ENCODE results near the gene ADRB2. TPM values are rescaled to one million over a fixed set of nuclear protein-coding genes. Genes with fewer than 3 reads are reported as not detected.

Gene ADRB2
- polyA plus RNA-seq, 2 of the 4 experiments (the other 2 are of a cell fraction): 0.18 to 0.34 TPM

DNA sequence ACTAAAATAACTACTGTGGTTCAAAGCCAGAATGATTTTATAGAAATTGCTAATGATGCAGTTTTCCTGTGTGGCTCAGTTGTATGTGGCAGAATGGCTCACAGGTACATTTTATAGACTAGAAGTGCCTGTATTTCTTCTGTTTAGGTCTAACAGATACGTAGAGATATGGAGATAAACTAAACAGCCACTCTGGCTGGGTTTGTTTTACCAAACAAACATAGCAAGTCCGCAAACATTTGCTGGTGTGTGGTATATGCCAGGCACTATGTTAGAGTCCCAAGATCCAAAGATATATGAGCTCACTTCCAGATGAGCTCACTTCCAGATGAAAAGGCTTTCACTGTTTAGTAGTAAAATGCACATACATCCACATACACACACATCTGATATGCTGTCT lies 24.4 kb downstream of the ADRB2 start:
- H3K4me3 ChIP-seq: no peak overlapping the region
- no peak overlapping the region for H3K27ac ChIP-seq
- H3K9me3 ChIP-seq: no peaks in the 10 kb centered on the region
- H3K4me1 ChIP-seq: no peaks in the 10 kb centered on the region
- no peak for TF ChIP-seq EHMT2 (IDR thresholded peaks at IDR 0.05; ENCODE audit: low read depth)
- peak; percentile 48 for TF ChIP-seq MAFK (IDR thresholded peaks at IDR 0.05; ENCODE audit: partially characterized antibody)
- TF ChIP-seq KDM5A (IDR thresholded peaks at IDR 0.05): no peak
- no peak for TF ChIP-seq CHD2 (IDR thresholded peaks at IDR 0.05; ENCODE audit: low read length, partially characterized antibody)
- no peak for TF ChIP-seq ZSCAN20 (CRISPR knock-in tag; IDR thresholded peaks at IDR 0.05)
- ATAC-seq: no peak
- DNase-seq (ENCODE audit: low read depth in 1 of 2, low spot score in 1 of 2): no peak
- CTCF ChIA-PET: interaction anchor here (0.6 to 1.8 kb wide), 4 partner anchors 11 to 120 kb away, joined by 3 to 6 read pairs (median 3); no protein-coding TSS in a partner anchor
- POLR2A ChIA-PET: no interaction called here
- no peak overlapping the region for H3K4me2 ChIP-seq
- 54% methylated on average over 2 of the region's 2 CpGs for WGBS (ENCODE audit: missing lambda C conversion rate)
- no peak for FAIRE-seq

DNA sequence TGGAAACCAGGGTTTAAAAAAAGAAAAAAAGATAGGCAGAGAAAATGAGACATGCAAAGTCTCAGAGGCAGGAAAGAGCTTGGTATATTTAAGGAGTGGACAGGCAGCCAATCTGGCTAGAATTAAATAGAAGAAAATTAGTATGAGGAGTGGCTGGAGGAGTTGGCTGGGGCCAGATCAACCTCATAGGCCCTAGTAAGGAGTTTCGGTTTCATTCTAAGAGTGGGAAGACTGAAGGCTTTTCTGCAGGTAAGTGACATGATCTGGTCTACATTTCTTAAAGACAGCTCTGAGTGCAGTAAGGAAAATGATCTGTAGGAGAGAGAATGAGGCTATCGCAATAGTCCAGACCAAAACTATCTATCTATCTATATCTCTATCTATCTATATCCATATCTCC lies 27.5 kb downstream of the ADRB2 start:
- no peak overlapping the region for H3K4me3 ChIP-seq
- TF ChIP-seq JUN (IDR thresholded peaks at IDR 0.05) (no peak), BHLHE40 (IDR thresholded peaks at IDR 0.05; ENCODE audit: low read depth, low read length) (no peak), JUNB (IDR thresholded peaks at IDR 0.05) (no peak), RNF2 (IDR thresholded peaks at IDR 0.05; ENCODE audit: borderline replicate concordance, low read depth) (no peak), RCOR1 (IDR thresholded peaks at IDR 0.05; ENCODE audit: low read depth, low read length) (no peak), MAZ (IDR thresholded peaks at IDR 0.05; ENCODE audit: borderline replicate concordance, low read depth, low read length) (no peak), SREBF2 (IDR thresholded peaks at IDR 0.05) (no peak), EP300 (IDR thresholded peaks at IDR 0.05) (no peak), POLR2AphosphoS2 (conservative IDR thresholded peaks at IDR 0.05; ENCODE audit: low read length) (no peak), ESRRA (IDR thresholded peaks at IDR 0.05; ENCODE audit: borderline replicate concordance, low read length) (no peak), SMC3 (IDR thresholded peaks at IDR 0.05) (no peak), EHMT2 (IDR thresholded peaks at IDR 0.05; ENCODE audit: low read depth) (no peak), ZNF302 (CRISPR knock-in tag; IDR thresholded peaks at IDR 0.05) (no peak), ZFP36 (IDR thresholded peaks at IDR 0.05; ENCODE audit: borderline replicate concordance, partially characterized antibody) (no peak)
- TF ChIP-seq, protein P1, sequence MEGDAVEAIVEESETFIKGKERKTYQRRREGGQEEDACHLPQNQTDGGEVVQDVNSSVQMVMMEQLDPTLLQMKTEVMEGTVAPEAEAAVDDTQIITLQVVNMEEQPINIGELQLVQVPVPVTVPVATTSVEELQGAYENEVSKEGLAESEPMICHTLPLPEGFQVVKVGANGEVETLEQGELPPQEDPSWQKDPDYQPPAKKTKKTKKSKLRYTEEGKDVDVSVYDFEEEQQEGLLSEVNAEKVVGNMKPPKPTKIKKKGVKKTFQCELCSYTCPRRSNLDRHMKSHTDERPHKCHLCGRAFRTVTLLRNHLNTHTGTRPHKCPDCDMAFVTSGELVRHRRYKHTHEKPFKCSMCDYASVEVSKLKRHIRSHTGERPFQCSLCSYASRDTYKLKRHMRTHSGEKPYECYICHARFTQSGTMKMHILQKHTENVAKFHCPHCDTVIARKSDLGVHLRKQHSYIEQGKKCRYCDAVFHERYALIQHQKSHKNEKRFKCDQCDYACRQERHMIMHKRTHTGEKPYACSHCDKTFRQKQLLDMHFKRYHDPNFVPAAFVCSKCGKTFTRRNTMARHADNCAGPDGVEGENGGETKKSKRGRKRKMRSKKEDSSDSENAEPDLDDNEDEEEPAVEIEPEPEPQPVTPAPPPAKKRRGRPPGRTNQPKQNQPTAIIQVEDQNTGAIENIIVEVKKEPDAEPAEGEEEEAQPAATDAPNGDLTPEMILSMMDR (IDR thresholded peaks at IDR 0.05): no peak
- TF ChIP-seq, protein P2, sequence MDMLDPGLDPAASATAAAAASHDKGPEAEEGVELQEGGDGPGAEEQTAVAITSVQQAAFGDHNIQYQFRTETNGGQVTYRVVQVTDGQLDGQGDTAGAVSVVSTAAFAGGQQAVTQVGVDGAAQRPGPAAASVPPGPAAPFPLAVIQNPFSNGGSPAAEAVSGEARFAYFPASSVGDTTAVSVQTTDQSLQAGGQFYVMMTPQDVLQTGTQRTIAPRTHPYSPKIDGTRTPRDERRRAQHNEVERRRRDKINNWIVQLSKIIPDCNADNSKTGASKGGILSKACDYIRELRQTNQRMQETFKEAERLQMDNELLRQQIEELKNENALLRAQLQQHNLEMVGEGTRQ (IDR thresholded peaks at IDR 0.05): no peak
- TF ChIP-seq, protein P3, sequence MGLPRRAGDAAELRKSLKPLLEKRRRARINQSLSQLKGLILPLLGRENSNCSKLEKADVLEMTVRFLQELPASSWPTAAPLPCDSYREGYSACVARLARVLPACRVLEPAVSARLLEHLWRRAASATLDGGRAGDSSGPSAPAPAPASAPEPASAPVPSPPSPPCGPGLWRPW (IDR thresholded peaks at IDR 0.05): no peak
- no peaks in the 10 kb centered on the region for H3K9me3 ChIP-seq
- DNase-seq (ENCODE audit: low read depth in 1 of 2, low spot score in 1 of 2): no peak
- no peaks in the 10 kb centered on the region for H3K4me1 ChIP-seq
- ChIA-PET POLR2A (no interaction called here), CTCF (interaction anchor here (1.2 kb wide), 1 partner anchor 182 kb away, joined by 5 read pairs; no protein-coding TSS in a partner anchor)
- no peak overlapping the region for H3K27ac ChIP-seq
- FAIRE-seq: no peak
- 82% methylated on average over 2 of the region's 2 CpGs for WGBS (ENCODE audit: missing lambda C conversion rate)
- H3K4me2 ChIP-seq: no peak overlapping the region
- no peak for ATAC-seq

DNA sequence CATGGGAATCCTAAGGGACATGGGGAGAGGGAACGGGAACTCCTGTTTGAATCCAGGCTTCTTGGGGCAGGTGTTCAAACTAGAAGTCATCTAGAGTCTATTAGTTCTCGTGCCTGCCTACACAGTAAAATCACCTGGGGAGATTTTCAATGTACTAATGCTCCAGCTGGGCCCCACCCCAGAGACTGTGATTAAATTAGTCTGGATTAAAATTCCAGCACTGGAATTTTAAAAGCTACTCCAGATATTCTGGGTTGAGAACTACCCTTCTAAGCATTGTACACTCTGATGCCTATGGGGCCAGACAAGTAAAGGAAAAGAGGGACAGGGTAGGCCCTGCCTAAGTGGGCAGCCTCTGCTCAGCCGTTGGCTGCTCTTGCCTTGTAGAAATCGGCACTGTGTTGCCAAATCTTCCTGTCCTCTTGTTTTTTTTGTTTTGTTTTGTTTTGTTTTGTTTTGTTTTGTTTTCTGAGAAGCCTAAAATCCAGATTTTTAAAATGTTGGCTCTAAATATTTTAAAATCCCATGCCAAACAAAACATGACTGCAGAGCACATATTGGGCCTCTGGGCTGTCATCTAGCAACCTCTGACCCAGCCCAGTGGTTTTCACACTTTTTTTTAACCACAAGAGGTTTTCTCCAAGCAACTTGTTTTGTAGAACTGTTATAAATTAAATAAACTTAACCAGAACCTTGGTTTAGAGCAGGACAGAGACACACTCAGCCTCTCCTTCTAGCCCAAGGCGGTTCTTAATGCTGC lies 29.0 kb downstream of the ADRB2 start:
- no peaks in the 10 kb centered on the region for H3K4me1 ChIP-seq
- ATAC-seq (no peak), FAIRE-seq (no peak), DNase-seq (ENCODE audit: low read depth in 1 of 2, low spot score in 1 of 2) (no peak)
- ChIA-PET POLR2A (no interaction called here), CTCF (interaction anchor here (1.5 kb wide), 1 partner anchor 180 kb away, joined by 4 read pairs; no protein-coding TSS in a partner anchor)
- TF ChIP-seq, protein P4, sequence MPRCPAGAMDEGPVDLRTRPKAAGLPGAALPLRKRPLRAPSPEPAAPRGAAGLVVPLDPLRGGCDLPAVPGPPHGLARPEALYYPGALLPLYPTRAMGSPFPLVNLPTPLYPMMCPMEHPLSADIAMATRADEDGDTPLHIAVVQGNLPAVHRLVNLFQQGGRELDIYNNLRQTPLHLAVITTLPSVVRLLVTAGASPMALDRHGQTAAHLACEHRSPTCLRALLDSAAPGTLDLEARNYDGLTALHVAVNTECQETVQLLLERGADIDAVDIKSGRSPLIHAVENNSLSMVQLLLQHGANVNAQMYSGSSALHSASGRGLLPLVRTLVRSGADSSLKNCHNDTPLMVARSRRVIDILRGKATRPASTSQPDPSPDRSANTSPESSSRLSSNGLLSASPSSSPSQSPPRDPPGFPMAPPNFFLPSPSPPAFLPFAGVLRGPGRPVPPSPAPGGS (IDR thresholded peaks at IDR 0.05): no peak
- TF ChIP-seq NFE2L2 (conservative IDR thresholded peaks at IDR 0.05; ENCODE audit: low read length) (no peak), RNF2 (IDR thresholded peaks at IDR 0.05; ENCODE audit: borderline replicate concordance, low read depth) (no peak)
- WGBS (ENCODE audit: missing lambda C conversion rate): 41% methylated on average over 5 of the region's 5 CpGs
- no peak overlapping the region for H3K4me2 ChIP-seq
- no peak overlapping the region for H3K4me3 ChIP-seq
- no peaks in the 10 kb centered on the region for H3K9me3 ChIP-seq
- no peak overlapping the region for H3K27ac ChIP-seq

Data from A549 (cell line).